ENCODE data around the gene TMEM8B.

Gene TMEM8B

GRCh38 chr9:35859310-35859989 lies 30.4 kb downstream of the TMEM8B start:
- peaks cover 0 to 10% of the 10 kb centered on the region in 2 donors for H3K4me1 ChIP-seq (ENCODE audit: control insufficient read depth in 2 of 2, insufficient read depth in 1 of 2, low read depth in 1 of 2, low read length in 2 of 2)
- H3K14ac ChIP-seq (ENCODE audit: low read length): no peak overlapping the region
- no peak overlapping the region for H3K4me3 ChIP-seq (ENCODE audit: low read length in 2 of 2)
- H2BK12ac ChIP-seq (ENCODE audit: low read length): no peak overlapping the region
- peaks cover 0 to 11% (median 0%) of the 10 kb centered on the region in 3 experiments for H3K27me3 ChIP-seq (ENCODE audit: control insufficient read depth in 3 of 3, insufficient read depth in 3 of 3, low read depth in 1 of 3, low read length in 3 of 3)
- H3K9ac ChIP-seq (ENCODE audit: low read depth, low read length, poor library complexity): no peak overlapping the region
- no peak overlapping the region for H4K91ac ChIP-seq (ENCODE audit: low read depth, low read length, poor library complexity)
- no peak overlapping the region for H3K4ac ChIP-seq (ENCODE audit: low read length)
- H3K9me3 ChIP-seq (replicated peaks in 1 of 2; ENCODE audit: control insufficient read depth in 2 of 2, insufficient read depth in 1 of 2, low read depth in 1 of 2, low read length in 2 of 2): no peaks in the 10 kb centered on the region
- H3K36me3 ChIP-seq (replicated peaks in 1 of 2; ENCODE audit: control insufficient read depth in 2 of 2, insufficient read depth in 2 of 2, low read length in 2 of 2): no peaks in the 10 kb centered on the region
- no peaks in the 10 kb centered on the region for H3K79me1 ChIP-seq (ENCODE audit: low read depth, low read length)
- H3K18ac ChIP-seq (ENCODE audit: low read length): no peak overlapping the region
- no peak overlapping the region for H2BK120ac ChIP-seq (ENCODE audit: low read depth, low read length)
- H3K27ac ChIP-seq (replicated peaks; ENCODE audit: low read length): no peak overlapping the region
- no peak overlapping the region for H2BK5ac ChIP-seq (ENCODE audit: low read length)
- no CpG with 5 or more reads among the region's 16 CpGs for WGBS, 2 donors (ENCODE audit: extremely low coverage in 2 of 2, insufficient read length in 2 of 2, insufficient replicate concordance in 1 of 2)
- H2AFZ ChIP-seq (ENCODE audit: low read length): no peak overlapping the region
- no peak overlapping the region for H3K4me2 ChIP-seq (ENCODE audit: insufficient read depth, low read length, poor library complexity, severe bottlenecking)
- H2BK15ac ChIP-seq (ENCODE audit: low read length): no peak overlapping the region
- H4K8ac ChIP-seq (ENCODE audit: low read depth, low read length): no peak overlapping the region
- DNase-seq (ENCODE audit: low spot score): no peak
- H2AK5ac ChIP-seq (ENCODE audit: low read depth, low read length): no peak overlapping the region
- H3K23ac ChIP-seq (ENCODE audit: low read depth, low read length, poor library complexity): no peak overlapping the region

DNA sequence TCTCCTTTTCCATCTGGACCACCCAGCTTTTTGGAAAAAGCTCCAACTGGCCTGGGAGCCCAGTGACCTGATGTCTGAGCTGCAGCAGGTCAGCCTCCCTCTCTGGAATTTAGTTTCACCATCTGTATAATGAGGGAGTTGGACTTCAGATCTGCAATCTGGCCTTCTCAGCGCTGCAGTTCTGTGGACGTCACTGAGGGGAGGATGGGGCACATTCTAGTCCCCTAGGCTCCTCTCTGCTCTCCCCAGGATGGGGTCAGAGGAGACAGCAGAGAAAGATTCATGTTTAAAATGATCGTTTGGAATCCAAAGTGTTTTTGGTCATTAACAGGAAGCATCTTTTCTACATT lies 30.9 kb downstream of the TMEM8B start:
- no peaks in the 10 kb centered on the region for H3K36me3 ChIP-seq (replicated peaks in 1 of 2; ENCODE audit: control insufficient read depth in 2 of 2, insufficient read depth in 2 of 2, low read length in 2 of 2)
- H3K27ac ChIP-seq (replicated peaks; ENCODE audit: low read length): no peak overlapping the region
- WGBS, 2 donors (ENCODE audit: extremely low coverage in 2 of 2, insufficient read length in 2 of 2, insufficient replicate concordance in 1 of 2): no CpG with 5 or more reads among the region's 3 CpGs
- no peak overlapping the region for H3K18ac ChIP-seq (ENCODE audit: low read length)
- no peak overlapping the region for H3K14ac ChIP-seq (ENCODE audit: low read length)
- H3K9ac ChIP-seq (ENCODE audit: low read depth, low read length, poor library complexity): no peak overlapping the region
- no peak overlapping the region for H3K4ac ChIP-seq (ENCODE audit: low read length)
- H3K4me3 ChIP-seq (ENCODE audit: low read length in 2 of 2): no peak overlapping the region
- no peak overlapping the region for H2BK12ac ChIP-seq (ENCODE audit: low read length)
- H3K27me3 ChIP-seq (ENCODE audit: control insufficient read depth in 3 of 3, insufficient read depth in 3 of 3, low read depth in 1 of 3, low read length in 3 of 3): peaks cover 0 to 11% (median 0%) of the 10 kb centered on the region in 3 experiments
- H2BK15ac ChIP-seq (ENCODE audit: low read length): no peak overlapping the region
- no peak overlapping the region for H2BK5ac ChIP-seq (ENCODE audit: low read length)
- H2BK120ac ChIP-seq (ENCODE audit: low read depth, low read length): no peak overlapping the region
- no peak overlapping the region for H4K91ac ChIP-seq (ENCODE audit: low read depth, low read length, poor library complexity)
- H4K8ac ChIP-seq (ENCODE audit: low read depth, low read length): no peak overlapping the region
- no peak overlapping the region for H3K23ac ChIP-seq (ENCODE audit: low read depth, low read length, poor library complexity)
- no peak overlapping the region for H3K4me2 ChIP-seq (ENCODE audit: insufficient read depth, low read length, poor library complexity, severe bottlenecking)
- DNase-seq (ENCODE audit: low spot score): no peak
- no peak overlapping the region for H2AFZ ChIP-seq (ENCODE audit: low read length)
- no peak overlapping the region for H2AK5ac ChIP-seq (ENCODE audit: low read depth, low read length)
- no peaks in the 10 kb centered on the region for H3K9me3 ChIP-seq (replicated peaks in 1 of 2; ENCODE audit: control insufficient read depth in 2 of 2, insufficient read depth in 1 of 2, low read depth in 1 of 2, low read length in 2 of 2)
- H3K4me1 ChIP-seq (ENCODE audit: control insufficient read depth in 2 of 2, insufficient read depth in 1 of 2, low read depth in 1 of 2, low read length in 2 of 2): peaks cover 0 to 10% of the 10 kb centered on the region in 2 donors
- H3K79me1 ChIP-seq (ENCODE audit: low read depth, low read length): no peaks in the 10 kb centered on the region

DNA sequence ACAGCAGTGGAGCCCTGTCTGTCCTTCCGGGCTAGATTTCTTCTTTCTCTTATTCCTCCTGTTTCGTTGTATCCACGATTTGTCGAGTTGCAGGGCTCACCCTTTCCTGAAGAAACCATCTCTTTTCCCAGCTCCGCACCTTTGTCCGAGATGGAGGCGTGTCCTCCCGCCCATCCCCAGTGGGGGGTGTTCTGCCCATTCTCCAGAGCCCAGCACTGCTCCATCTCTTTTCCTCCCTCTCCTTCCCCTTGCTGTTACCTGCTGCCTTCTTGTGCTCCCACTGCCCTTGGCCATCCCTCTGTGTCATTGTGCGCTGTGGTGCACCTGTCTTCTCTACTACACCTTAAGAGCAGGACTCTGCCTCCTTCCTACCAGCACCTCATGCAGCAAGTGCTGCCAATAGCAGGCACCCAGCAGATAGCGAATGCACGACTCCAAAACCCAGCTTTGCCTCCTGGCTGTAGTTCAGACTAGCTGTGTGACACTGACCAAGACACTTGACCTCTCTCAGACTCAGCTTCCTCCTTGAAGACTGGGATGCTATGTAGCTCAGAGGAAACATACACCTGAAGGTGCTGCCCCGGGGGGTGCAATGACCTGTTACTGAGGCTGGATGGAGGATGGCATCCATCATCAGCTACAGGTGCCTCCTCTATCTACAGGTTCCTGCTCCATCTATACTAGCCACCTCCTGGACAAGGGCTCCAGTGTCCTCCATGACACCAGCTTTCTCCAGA lies 32.3 kb downstream of the TMEM8B start:
- H3K4me3 ChIP-seq (ENCODE audit: low read length in 2 of 2): peak overlapping the region in 1 of 2 donors; percentile 15
- H2BK12ac ChIP-seq (ENCODE audit: low read length): no peak overlapping the region
- peaks cover 0 to 11% (median 0%) of the 10 kb centered on the region in 3 experiments for H3K27me3 ChIP-seq (ENCODE audit: control insufficient read depth in 3 of 3, insufficient read depth in 3 of 3, low read depth in 1 of 3, low read length in 3 of 3)
- H3K18ac ChIP-seq (ENCODE audit: low read length): no peak overlapping the region
- no peak for DNase-seq (ENCODE audit: low spot score)
- H2AFZ ChIP-seq (ENCODE audit: low read length): no peak overlapping the region
- peak overlapping the region; percentile 47 for H3K23ac ChIP-seq (ENCODE audit: low read depth, low read length, poor library complexity)
- H3K4me1 ChIP-seq (ENCODE audit: control insufficient read depth in 2 of 2, insufficient read depth in 1 of 2, low read depth in 1 of 2, low read length in 2 of 2): peaks cover 0 to 8% of the 10 kb centered on the region in 2 donors
- no peak overlapping the region for H4K8ac ChIP-seq (ENCODE audit: low read depth, low read length)
- H3K14ac ChIP-seq (ENCODE audit: low read length): no peak overlapping the region
- no peak overlapping the region for H2BK120ac ChIP-seq (ENCODE audit: low read depth, low read length)
- H3K4me2 ChIP-seq (ENCODE audit: insufficient read depth, low read length, poor library complexity, severe bottlenecking): no peak overlapping the region
- no peaks in the 10 kb centered on the region for H3K79me1 ChIP-seq (ENCODE audit: low read depth, low read length)
- WGBS, 2 donors (ENCODE audit: extremely low coverage in 2 of 2, insufficient read length in 2 of 2, insufficient replicate concordance in 1 of 2): no CpG with 5 or more reads among the region's 12 CpGs
- H3K27ac ChIP-seq (replicated peaks; ENCODE audit: low read length): no peak overlapping the region
- peak overlapping the region; percentile 38 for H3K4ac ChIP-seq (ENCODE audit: low read length)
- H2AK5ac ChIP-seq (ENCODE audit: low read depth, low read length): no peak overlapping the region
- no peak overlapping the region for H4K91ac ChIP-seq (ENCODE audit: low read depth, low read length, poor library complexity)
- no peaks in the 10 kb centered on the region for H3K9me3 ChIP-seq (replicated peaks in 1 of 2; ENCODE audit: control insufficient read depth in 2 of 2, insufficient read depth in 1 of 2, low read depth in 1 of 2, low read length in 2 of 2)
- peak overlapping the region; percentile 6 for H3K9ac ChIP-seq (ENCODE audit: low read depth, low read length, poor library complexity)
- H2BK15ac ChIP-seq (ENCODE audit: low read length): no peak overlapping the region
- no peak overlapping the region for H2BK5ac ChIP-seq (ENCODE audit: low read length)
- no peaks in the 10 kb centered on the region for H3K36me3 ChIP-seq (replicated peaks in 1 of 2; ENCODE audit: control insufficient read depth in 2 of 2, insufficient read depth in 2 of 2, low read length in 2 of 2)

DNA sequence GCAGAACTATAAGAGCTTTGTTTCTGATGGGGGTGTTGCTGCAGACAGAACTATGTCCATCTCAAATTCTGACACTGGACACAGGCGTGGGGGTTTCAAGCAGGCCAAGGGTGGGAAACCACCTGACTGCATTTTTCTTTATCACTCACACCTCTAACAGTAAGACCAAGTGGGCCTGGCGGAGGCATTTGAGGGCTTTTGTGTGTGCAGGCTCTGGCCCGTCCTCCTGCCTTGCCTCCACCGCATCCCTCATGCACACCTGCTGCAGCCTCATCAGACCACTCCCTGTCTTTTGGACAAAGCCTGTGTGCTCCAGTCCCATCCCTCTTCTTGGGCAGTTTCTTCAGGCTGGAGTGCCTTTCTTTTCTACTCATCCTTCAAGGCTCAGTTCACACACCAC lies 33.3 kb downstream of the TMEM8B start:
- H3K9ac ChIP-seq (ENCODE audit: low read depth, low read length, poor library complexity): no peak overlapping the region
- H2BK120ac ChIP-seq (ENCODE audit: low read depth, low read length): no peak overlapping the region
- peaks cover 0 to 11% (median 0%) of the 10 kb centered on the region in 3 experiments for H3K27me3 ChIP-seq (ENCODE audit: control insufficient read depth in 3 of 3, insufficient read depth in 3 of 3, low read depth in 1 of 3, low read length in 3 of 3)
- H4K91ac ChIP-seq (ENCODE audit: low read depth, low read length, poor library complexity): no peak overlapping the region
- no peak overlapping the region for H3K23ac ChIP-seq (ENCODE audit: low read depth, low read length, poor library complexity)
- H2AFZ ChIP-seq (ENCODE audit: low read length): no peak overlapping the region
- H3K4me1 ChIP-seq (ENCODE audit: control insufficient read depth in 2 of 2, insufficient read depth in 1 of 2, low read depth in 1 of 2, low read length in 2 of 2): peaks cover 0 to 8% of the 10 kb centered on the region in 2 donors
- H3K4me2 ChIP-seq (ENCODE audit: insufficient read depth, low read length, poor library complexity, severe bottlenecking): no peak overlapping the region
- no peak overlapping the region for H3K18ac ChIP-seq (ENCODE audit: low read length)
- H4K8ac ChIP-seq (ENCODE audit: low read depth, low read length): no peak overlapping the region
- H3K36me3 ChIP-seq (replicated peaks in 1 of 2; ENCODE audit: control insufficient read depth in 2 of 2, insufficient read depth in 2 of 2, low read length in 2 of 2): no peaks in the 10 kb centered on the region
- H3K27ac ChIP-seq (replicated peaks; ENCODE audit: low read length): no peak overlapping the region
- no peaks in the 10 kb centered on the region for H3K79me1 ChIP-seq (ENCODE audit: low read depth, low read length)
- no peak overlapping the region for H2BK15ac ChIP-seq (ENCODE audit: low read length)
- no CpG with 5 or more reads among the region's 4 CpGs for WGBS, 2 donors (ENCODE audit: extremely low coverage in 2 of 2, insufficient read length in 2 of 2, insufficient replicate concordance in 1 of 2)
- no peak overlapping the region for H3K4ac ChIP-seq (ENCODE audit: low read length)
- H3K9me3 ChIP-seq (replicated peaks in 1 of 2; ENCODE audit: control insufficient read depth in 2 of 2, insufficient read depth in 1 of 2, low read depth in 1 of 2, low read length in 2 of 2): no peaks in the 10 kb centered on the region
- no peak overlapping the region for H2AK5ac ChIP-seq (ENCODE audit: low read depth, low read length)
- no peak overlapping the region for H2BK5ac ChIP-seq (ENCODE audit: low read length)
- no peak overlapping the region for H3K4me3 ChIP-seq (ENCODE audit: low read length in 2 of 2)
- H3K14ac ChIP-seq (ENCODE audit: low read length): no peak overlapping the region
- no peak overlapping the region for H2BK12ac ChIP-seq (ENCODE audit: low read length)
- no peak for DNase-seq (ENCODE audit: low spot score)
